ENCODE results near the gene SLC25A46.
"Not testable (repeated sequence)": the region's sequence is repeated elsewhere in the genome, so short reads cannot be mapped to it uniquely, and the experiment has no call there.

The SLC25A46 gene

DNA sequence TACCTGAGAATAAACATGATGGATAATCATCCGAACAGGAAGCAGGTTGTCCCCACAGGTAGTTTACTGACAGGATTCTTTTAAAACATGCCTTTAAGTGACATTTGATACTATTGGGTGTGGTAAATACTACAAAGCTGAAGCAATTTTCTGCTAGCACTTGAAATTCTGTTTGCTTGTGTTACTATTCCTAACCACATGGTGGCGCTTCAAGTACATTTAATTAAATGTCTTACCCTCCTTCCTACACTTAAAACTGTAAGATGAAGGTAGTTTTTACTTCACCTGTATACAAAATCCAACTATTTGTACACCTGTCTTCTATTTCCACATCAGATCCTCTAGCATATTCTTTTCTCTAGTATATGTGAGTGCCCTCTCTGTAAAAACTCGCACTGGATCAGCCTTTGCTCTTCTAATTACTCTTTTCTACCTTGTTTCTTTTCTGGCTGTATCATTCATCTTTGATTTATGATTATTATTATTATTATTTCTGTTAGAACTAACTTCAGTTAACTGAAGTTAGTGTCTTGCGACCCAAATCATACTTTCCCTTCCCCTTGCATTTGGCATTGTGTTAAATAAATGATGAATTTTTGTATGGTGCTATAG, 18.4 kb downstream of the SLC25A46 start:
- no peak for DNase-seq

- DNase-seq: no peak
Measured at GRCh38 chr5:110760158-110760557, 21.4 kb downstream of the SLC25A46 start.

DNA sequence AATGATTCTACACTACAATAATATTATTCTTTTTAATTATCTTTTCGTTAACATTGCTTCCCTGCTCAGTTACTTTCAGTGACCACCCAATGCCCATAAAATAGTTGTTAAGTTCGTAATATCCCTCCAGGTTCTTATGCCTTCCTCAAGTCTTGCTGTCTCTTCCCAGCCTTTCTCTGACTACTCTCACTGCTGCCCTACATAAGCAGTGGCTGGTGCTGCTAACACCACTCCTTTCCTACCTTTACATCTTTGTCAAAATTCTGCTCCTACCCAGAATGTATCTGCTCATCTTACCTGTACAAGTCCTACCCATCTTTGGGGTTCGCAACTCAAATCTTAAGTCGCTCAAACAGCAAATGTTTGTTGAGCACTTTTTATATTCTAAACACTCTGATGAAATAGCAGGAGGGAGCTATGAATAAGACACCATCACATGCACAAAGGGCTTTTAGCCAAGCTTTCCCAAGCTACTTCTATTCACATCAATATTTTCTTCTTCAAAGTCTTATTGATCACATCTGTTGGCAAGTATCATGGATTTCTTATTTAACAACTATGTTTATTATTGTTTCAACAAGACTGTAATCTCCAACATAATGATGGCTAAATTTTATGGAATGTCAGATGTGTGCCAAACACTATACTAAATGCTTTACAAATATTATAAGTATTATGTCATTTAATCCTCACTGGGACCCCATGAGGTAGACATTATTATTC, 29.5 kb downstream of the SLC25A46 start:
- no peak for DNase-seq

GRCh38 chr5:110769000-110769681, 30.3 kb downstream of the SLC25A46 start:
- DNase-seq: no peak

- DNase-seq: no peak
Measured at GRCh38 chr5:110770286-110770685, 31.5 kb downstream of the SLC25A46 start.

- DNase-seq: no peak
Measured at GRCh38 chr5:110784901-110785300, 46.1 kb downstream of the SLC25A46 start.

- DNase-seq: no peak
Measured at GRCh38 chr5:110785356-110785755, 46.5 kb downstream of the SLC25A46 start.

DNA sequence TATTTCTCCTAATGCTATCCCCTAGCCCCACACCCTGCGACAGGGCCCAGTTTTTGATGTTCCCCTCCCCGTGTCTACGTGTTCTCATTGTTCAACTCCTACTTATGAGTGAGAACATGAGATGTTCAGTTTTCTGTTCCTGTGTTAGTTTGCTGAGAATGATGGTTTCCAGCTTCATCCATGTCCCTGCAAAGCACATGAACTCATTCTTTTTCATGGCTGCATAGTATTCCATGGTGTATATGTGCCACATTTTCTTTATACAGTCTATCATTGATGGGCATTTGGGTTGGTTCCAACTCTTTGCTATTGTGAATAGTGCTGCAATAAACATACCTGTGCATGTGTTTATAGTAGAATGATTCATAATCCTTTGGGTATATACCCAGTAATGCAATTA, 49.2 kb downstream of the SLC25A46 start:
- not testable (repeated sequence) for DNase-seq

DNA sequence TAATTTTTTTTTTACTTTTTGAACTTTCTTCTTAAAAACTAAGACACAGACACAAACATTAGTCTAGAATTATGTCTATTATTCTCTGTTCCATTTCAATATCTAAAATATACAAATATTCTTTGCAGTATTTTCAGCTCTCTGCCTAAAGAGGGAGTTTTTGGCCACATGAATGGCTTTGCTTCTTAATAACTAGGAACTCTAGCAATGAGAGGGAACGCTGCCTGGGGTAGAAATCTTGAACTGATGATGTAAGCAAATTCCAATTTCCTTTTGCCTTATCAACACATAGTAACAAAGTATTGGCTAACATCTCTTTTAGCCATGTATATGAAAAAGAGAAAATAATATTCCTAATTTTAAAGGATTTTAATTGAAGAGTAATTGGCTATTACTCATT, 51.9 kb downstream of the SLC25A46 start:
- DNase-seq: no peak

DNA sequence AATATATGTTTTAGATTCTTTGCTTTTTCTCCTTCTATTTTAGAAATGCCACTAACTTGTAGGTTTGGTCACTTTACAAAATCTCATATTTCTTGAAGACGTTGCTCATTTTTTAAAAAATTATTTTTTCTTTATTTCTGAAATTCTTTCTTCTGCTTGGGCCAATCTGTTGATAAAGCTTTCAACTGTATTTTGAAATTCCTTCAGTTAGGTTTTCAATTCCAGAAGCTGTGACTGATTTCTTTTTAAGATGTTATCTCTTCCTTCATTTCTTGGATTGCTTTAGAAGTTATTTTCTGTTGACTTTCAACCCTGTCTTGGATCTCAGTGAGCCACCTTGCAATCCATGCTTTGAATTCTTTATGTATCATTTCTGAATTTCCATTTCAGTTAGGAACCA, 64.2 kb downstream of the SLC25A46 start:
- no peak for DNase-seq

DNA sequence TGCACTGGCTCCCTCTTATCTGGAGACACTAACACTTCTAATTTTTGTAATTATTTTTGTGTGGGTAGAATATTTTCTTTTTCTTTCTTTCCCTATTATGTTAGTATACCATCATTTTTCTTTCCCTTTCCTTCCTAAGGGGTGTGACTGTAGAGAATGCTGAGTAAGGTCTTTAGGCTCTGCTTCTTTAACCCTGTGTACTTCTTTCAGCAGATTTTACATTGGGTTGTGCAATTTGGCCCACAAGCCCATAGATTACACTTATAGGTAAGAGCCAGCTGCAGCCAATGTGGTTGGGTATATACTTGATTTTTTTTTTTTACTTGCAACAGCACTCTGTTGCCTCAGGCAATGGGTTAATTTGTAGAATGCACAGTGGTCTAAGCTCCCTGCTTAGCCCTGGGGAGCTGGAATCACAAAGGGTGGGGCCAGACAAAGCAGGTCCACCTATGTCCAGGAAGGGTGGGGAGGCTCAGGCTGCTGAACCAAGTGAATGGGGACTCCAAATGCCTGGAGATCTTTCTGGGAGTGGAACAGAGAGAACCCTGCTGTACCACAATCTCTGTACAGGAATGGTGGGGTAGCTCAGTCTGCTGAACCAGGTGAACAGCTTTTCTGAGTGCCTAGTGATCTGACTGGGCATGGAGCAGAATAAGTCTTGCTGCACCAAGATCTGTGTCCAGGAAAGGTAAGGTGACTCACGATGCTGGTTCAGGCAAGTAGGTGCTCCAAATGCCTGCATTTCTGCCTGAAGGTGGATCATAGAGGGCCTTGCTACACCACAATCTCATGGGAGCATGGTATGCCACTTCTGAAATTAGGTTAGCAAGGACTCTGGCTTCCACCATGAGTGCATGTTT, 64.9 kb downstream of the SLC25A46 start:
- no peak for DNase-seq

DNA sequence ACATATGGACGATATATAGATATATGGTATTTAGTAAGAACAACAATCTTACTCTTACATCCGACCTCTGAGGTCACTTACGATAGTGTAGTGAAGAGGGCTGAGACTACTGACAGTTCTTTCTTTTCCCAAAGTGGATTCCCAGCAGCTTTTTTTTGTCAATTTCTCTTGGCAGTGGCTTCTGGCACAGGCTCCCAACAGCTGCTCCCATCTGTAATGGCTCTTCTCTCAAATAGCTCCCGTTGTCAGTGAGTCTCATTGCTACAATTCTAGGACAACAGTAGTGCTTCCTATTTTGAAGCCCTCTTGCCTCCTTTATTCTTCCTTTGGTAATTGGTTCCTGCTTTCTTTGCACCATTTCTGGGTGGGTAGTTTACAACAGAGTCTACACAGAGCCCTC, 68.4 kb downstream of the SLC25A46 start:
- DNase-seq: no peak

DNA sequence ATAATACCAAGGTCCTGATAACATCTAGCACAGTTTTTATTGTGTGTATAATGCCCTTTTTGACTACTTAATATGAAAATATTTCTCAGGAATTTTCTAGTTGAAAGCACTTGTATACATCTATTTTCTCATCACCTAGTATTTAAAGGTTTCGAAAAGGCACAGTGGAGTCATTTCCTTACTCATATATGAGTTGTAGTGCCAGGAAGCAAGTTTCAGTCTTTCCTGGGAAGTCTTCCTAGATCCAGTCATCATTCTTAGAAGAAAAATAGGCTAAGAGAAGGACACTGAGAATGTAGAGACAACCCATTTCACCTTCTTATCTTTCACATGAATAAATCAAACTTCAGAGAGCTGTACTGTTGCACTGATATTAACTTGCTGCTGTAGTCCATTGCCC, 70.2 kb downstream of the SLC25A46 start:
- no peak for DNase-seq
